Adrenal gland (tissue), 5 donors: Measurements from ENCODE around the gene BRAT1.

Experiments used
- CTCF ChIP-seq, 6 experiments: fragments of 450-650 bp in 4 of 6; fragments of 200-600 bp in 2 of 6; sonication (generic) in 1 of 6; IDR thresholded peaks; 1 replicate in 5 of 6; 2 replicates in 1 of 6; pipeline versions ENCODE4 v1.5.1 to v1.8.0; 2016 to 2021; ENCODE audit warnings: antibody characterized with exemption in 6 of 6, mild to moderate bottlenecking in 2 of 6, moderate library complexity in 1 of 6
- POLR2A ChIP-seq, 2 donors: fragments of 450-650 bp; IDR thresholded peaks; one replicate each; pipeline ENCODE4 v1.6.1; 2017; ENCODE audit warnings: antibody characterized with exemption in 2 of 2, mild to moderate bottlenecking in 2 of 2, moderate library complexity in 1 of 2
- donor health status: DM: no; HTN: no; CAD: no.

GRCh38 chr7:2527505-2528467, 27.5 kb downstream of the BRAT1 start:
- TF ChIP-seq POLR2A (IDR thresholded peaks at IDR 0.05) (no peak), CTCF (IDR thresholded peaks at IDR 0.05) (no peak)
